Lower leg skin (tissue), 4 donors: ENCODE measurements around the gene CCSER2. TPM values are rescaled to one million over a fixed set of nuclear protein-coding genes. Genes with fewer than 3 reads are reported as not detected.

Experiments
- DNase-seq, 2 donors: peaks; one replicate each; pipeline ENCODE4 v3.0.0-alpha.2; 2019; ENCODE audit warnings: low spot score in 2 of 2
- H3K4me3 ChIP-seq: fragments of 200-600 bp; sonication (generic); 2 replicates; pipeline ENCODE4 v1.5.1; 2017; ENCODE audit warnings: mild to moderate bottlenecking, low read depth; ENCODE audit not compliant: poor library complexity, severe bottlenecking
- POLR2A ChIP-seq, 2 donors: fragments of 450-650 bp; IDR thresholded peaks; one replicate each; pipeline ENCODE4 v1.6.1; 2016 to 2017; ENCODE audit warnings: antibody characterized with exemption in 2 of 2, mild to moderate bottlenecking in 1 of 2, moderate library complexity in 1 of 2
- WGBS, 2 donors: methylation state at CpG; one replicate each; pipeline ENCODE4 v1.1.5; 2018; 5-methylcytosine and 5-hydroxymethylcytosine counted together
- intact Hi-C: fragments of 100-400 bp; cut with DNase I; formaldehyde crosslinking; loops from one replicate; pipeline ENCODE4 v1.15.0; 2023; ENCODE audit warnings: low total_unique reads
- total RNA-seq, 4 donors: library from RNA; depleted of rRNA; stranded (reverse); fragments of >200 nt; gene quantifications; one replicate each; pipeline ENCODE4 v1.1.0, GENCODE V29; 2016
- TF ChIP-seq, protein P1 (sequence below), 3 donors: fragments of 450-650 bp; IDR thresholded peaks; one replicate each; pipeline ENCODE4 v1.5.1; 2016; ENCODE audit warnings: antibody characterized with exemption in 3 of 3, mild to moderate bottlenecking in 3 of 3, moderate library complexity in 2 of 3

The CCSER2 gene
- total RNA-seq, 4 donors from 2014 or later, result 33.3 to 69.5 (median 47.7) TPM

DNA sequence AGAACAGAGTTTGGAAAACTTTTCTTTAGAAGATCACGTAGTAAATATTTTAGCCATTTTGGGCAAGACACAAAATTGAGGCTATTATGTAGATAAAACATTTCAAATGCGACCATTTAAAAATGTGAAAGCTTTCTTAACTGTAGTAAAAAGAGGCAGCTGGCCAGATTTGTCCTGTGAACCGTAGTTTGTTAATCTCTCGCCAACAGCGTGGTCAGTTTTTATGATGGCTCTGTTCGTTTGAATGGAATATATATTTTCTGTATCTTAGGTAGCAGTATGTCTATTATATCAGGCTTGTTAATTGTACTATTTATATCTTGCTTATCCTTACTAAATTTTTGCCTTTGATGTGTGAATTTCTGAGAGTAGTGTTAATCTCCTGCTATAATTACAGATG, 124.9 kb downstream of the CCSER2 start:
- intact Hi-C loops, result no loop called here
- no peak overlapping the region for H3K4me3 ChIP-seq
- DNase-seq, result no peak
- 89 to 93% methylated on average over 6 of the region's 6 CpGs for WGBS, 2 donors
- no peak for TF ChIP-seq POLR2A (IDR thresholded peaks at IDR 0.05)
- TF ChIP-seq, protein P1, sequence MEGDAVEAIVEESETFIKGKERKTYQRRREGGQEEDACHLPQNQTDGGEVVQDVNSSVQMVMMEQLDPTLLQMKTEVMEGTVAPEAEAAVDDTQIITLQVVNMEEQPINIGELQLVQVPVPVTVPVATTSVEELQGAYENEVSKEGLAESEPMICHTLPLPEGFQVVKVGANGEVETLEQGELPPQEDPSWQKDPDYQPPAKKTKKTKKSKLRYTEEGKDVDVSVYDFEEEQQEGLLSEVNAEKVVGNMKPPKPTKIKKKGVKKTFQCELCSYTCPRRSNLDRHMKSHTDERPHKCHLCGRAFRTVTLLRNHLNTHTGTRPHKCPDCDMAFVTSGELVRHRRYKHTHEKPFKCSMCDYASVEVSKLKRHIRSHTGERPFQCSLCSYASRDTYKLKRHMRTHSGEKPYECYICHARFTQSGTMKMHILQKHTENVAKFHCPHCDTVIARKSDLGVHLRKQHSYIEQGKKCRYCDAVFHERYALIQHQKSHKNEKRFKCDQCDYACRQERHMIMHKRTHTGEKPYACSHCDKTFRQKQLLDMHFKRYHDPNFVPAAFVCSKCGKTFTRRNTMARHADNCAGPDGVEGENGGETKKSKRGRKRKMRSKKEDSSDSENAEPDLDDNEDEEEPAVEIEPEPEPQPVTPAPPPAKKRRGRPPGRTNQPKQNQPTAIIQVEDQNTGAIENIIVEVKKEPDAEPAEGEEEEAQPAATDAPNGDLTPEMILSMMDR (IDR thresholded peaks at IDR 0.05), result no peak

DNA sequence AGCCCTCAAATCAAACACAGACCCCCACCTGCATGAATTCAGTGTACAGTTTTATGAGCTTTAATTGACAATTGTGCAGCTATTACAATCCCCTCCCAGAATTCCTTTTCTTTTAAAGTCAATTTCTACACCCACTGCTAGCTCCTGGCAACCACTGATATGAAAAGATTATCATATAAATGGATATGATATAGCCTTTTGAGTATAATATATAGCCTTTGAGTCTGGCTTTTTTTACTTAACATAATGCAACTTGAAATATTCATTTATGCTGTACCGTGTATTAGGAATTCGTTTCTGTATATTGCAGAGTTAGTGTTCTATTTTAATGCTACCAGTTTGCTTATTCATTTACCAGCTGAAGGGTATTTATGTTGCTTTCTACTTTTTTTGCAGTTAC, 127.7 kb downstream of the CCSER2 start:
- WGBS, 2 donors, result 78 to 87% methylated on average over 2 of the region's 2 CpGs
- no peak for DNase-seq
- no peak overlapping the region for H3K4me3 ChIP-seq
- intact Hi-C loops, result no loop called here
- TF ChIP-seq, protein P1 (IDR thresholded peaks at IDR 0.05), result no peak
- no peak for TF ChIP-seq POLR2A (IDR thresholded peaks at IDR 0.05)

DNA sequence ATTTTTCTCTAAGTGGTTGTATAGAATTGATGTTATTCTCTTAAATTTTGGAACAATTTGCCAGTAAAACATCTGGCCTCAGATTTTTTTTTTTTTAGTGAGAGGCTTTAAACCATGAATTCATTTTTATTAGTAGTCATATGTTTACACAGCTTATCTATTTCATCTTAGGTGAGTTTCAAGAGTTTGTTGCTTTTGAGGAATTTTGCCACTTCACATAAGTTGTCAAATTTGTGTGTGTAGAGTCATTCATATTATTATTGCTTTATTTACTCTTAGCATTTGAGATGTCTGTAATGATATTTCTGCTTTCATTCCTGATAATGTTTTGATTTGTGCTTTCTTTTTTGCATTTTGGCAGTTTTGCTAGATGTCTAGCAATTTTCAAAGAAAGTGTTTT, 132.1 kb downstream of the CCSER2 start:
- intact Hi-C loops, result no loop called here
- H3K4me3 ChIP-seq, result no peak overlapping the region
- DNase-seq, result no peak
- TF ChIP-seq, protein P1 (IDR thresholded peaks at IDR 0.05), result no peak
- TF ChIP-seq POLR2A (IDR thresholded peaks at IDR 0.05), result no peak

DNA sequence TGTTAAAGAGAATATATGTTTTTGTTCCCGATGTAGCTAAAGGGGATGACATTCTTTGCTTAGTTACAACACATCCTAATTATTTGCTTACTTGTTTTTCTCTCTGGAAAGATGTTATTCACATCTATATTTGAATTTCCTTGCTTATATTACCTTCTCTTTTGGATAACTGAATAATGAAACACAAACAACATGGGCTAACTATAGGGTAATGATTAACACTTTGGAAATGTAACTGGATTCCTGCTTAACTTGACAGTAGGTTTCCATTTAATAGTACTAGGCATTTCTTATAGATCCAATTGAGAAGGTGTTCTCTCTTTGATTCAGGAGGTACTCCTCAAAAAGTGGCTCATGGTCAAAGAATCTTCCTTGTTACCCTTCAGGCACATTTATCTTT, 141.1 kb downstream of the CCSER2 start:
- intact Hi-C loops, result no loop called here
- no peak for DNase-seq
- no peak overlapping the region for H3K4me3 ChIP-seq
- 76 to 81% methylated on average over 1 of the region's 1 CpG for WGBS, 2 donors
- no peak for TF ChIP-seq POLR2A (IDR thresholded peaks at IDR 0.05)
- TF ChIP-seq, protein P1 (IDR thresholded peaks at IDR 0.05), result no peak

DNA sequence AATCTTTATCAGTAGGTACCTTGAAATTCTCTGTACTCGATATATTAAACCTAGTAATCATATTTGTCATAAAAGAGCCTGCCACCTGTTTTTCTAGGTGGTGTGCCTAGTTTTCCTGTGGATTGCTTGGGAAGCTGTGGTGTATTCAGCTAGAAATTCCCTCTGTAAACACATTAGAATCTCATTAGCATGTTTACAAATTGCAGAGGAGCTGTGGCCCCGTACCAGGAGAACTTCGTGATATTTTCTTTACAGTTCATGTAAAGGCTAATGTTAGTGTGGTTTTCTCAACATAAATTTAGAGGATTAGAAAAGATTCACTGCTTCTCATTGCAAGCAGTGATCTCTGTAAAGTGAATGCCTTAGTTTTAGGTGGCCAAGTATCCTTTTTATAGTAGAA, 144.7 kb downstream of the CCSER2 start:
- no peak for DNase-seq
- no peak overlapping the region for H3K4me3 ChIP-seq
- 88 to 90% methylated on average over 3 of the region's 3 CpGs for WGBS, 2 donors
- intact Hi-C loops, result no loop called here
- TF ChIP-seq, protein P1 (IDR thresholded peaks at IDR 0.05), result no peak
- no peak for TF ChIP-seq POLR2A (IDR thresholded peaks at IDR 0.05)

DNA sequence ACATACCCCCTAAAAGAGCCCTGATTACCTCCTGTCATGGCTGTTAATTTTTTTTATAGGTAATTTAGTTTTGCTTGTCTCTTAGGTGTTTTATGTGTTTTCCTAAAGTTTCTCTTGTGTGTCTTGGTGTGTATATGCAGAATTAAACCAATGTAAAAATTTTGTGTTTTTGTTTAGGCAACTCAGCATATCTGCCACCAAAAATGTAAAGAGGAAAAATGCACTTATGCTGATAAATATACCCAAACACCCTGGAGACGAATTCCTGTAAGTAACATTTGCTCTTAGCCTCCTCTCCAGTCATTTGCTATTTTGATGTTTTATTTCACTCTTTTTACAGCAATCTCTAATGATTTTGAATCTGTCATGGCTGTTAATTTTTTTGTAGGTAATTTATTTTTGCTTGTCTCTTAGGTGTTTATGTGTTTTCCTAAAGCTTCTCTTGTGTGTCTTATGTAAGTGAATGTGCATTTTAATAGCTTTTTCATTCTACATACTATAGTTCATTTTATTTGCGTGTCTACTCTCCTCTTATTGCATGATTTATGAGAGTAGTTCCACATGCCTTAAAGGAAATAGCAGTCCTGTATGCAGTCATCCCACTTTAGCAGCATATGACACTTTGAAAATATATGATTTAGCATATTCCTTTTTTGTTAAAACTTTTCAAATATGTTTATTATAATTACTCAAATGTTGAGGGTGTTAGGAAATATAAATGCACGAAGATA, 149.2 kb downstream of the CCSER2 start:
- intact Hi-C loops, result no loop called here
- TF ChIP-seq, protein P1 (IDR thresholded peaks at IDR 0.05), result no peak
- no peak for TF ChIP-seq POLR2A (IDR thresholded peaks at IDR 0.05)
- H3K4me3 ChIP-seq, result no peak overlapping the region
- WGBS, 2 donors, result 71 to 78% methylated on average over 3 of the region's 3 CpGs
- DNase-seq, result no peak
